Upper lobe of right lung (tissue), 1 donor: ENCODE measurements around the gene EYS. TPM values are rescaled to one million over a fixed set of nuclear protein-coding genes. Genes with fewer than 3 reads are reported as not detected.

ENCODE experiments used
- ATAC-seq: fragments of 200-7000 bp; cut with Tn5 transposase; one replicate; pipeline ENCODE4 v1.9.1; 2020; ENCODE audit warnings: mild to moderate bottlenecking, moderate library complexity
- DNase-seq: peaks from one replicate; pipeline ENCODE4 v3.0.0-alpha.2; 2020
- H3K27ac ChIP-seq: fragments of 200-600 bp; one replicate; pipeline ENCODE4 v1.8.0; 2022
- H3K27me3 ChIP-seq: fragments of 200-600 bp; one replicate; pipeline ENCODE4 v1.8.0; 2022; ENCODE audit warnings: mild to moderate bottlenecking
- H3K36me3 ChIP-seq: fragments of 200-600 bp; one replicate; pipeline ENCODE4 v1.8.0; 2022
- H3K4me1 ChIP-seq: fragments of 200-600 bp; one replicate; pipeline ENCODE4 v1.8.0; 2022
- H3K4me3 ChIP-seq: fragments of 200-600 bp; one replicate; pipeline ENCODE4 v1.8.0; 2022; ENCODE audit warnings: mild to moderate bottlenecking
- H3K9me3 ChIP-seq: fragments of 200-600 bp; one replicate; pipeline ENCODE4 v1.8.0; 2022
- intact Hi-C: fragments of 100-400 bp; cut with DNase I; formaldehyde crosslinking; loops from one replicate; pipeline ENCODE4 v1.11.0; 2022
- total RNA-seq: library from RNA; stranded (reverse); fragmentation: NEBNext Ultra II Directional; extraction: Animal tissue kit (Norgen Biotek cat#: 25700); gene quantifications from one replicate; pipeline ENCODE4 v1.2.1, GENCODE V29; 2021
- TF ChIP-seq, protein P1 (sequence below): fragments of 200-600 bp; IDR thresholded peaks from one replicate; pipeline ENCODE4 v1.8.0; 2022; ENCODE audit warnings: antibody characterized with exemption
- donor health status: DM: no; HTN: yes; CAD: no; lungs with severe emphysema.

Gene EYS
- total RNA-seq, 1 donor from 2014 or later, result not detected

GRCh38 chr6:64023693-64024092 lies 1683.3 kb downstream of the EYS start:
- TF ChIP-seq, protein P1, sequence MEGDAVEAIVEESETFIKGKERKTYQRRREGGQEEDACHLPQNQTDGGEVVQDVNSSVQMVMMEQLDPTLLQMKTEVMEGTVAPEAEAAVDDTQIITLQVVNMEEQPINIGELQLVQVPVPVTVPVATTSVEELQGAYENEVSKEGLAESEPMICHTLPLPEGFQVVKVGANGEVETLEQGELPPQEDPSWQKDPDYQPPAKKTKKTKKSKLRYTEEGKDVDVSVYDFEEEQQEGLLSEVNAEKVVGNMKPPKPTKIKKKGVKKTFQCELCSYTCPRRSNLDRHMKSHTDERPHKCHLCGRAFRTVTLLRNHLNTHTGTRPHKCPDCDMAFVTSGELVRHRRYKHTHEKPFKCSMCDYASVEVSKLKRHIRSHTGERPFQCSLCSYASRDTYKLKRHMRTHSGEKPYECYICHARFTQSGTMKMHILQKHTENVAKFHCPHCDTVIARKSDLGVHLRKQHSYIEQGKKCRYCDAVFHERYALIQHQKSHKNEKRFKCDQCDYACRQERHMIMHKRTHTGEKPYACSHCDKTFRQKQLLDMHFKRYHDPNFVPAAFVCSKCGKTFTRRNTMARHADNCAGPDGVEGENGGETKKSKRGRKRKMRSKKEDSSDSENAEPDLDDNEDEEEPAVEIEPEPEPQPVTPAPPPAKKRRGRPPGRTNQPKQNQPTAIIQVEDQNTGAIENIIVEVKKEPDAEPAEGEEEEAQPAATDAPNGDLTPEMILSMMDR, result no peak
- no peak for DNase-seq
- no peaks in the 10 kb centered on the region for H3K27me3 ChIP-seq
- no peak overlapping the region for H3K4me3 ChIP-seq
- ATAC-seq, result no peak
- no peaks in the 10 kb centered on the region for H3K36me3 ChIP-seq
- no peak overlapping the region for H3K27ac ChIP-seq
- no peaks in the 10 kb centered on the region for H3K4me1 ChIP-seq
- no peaks in the 10 kb centered on the region for H3K9me3 ChIP-seq
- intact Hi-C loops, result no loop called here

DNA sequence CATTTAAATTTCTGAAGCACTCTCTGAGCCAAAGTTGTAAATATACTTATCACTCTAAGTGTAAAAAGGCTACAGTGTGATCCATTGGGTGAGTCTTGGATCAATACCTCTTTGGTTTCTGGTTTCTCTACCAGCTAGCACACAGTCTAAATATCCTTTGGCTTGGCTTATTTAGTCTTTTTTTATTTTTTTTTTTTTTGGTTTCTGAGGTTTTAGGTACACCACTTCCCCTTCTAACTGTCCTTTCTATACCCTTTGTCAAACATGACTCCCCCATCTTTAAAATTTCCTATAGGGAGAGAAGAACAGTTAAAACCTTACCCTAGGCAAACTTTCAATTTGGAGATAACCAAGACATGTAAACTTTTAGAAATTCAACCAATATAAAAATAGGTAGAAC lies 1692.4 kb downstream of the EYS start:
- Histone ChIP-seq H3K4me1 (no peaks in the 10 kb centered on the region), H3K36me3 (no peaks in the 10 kb centered on the region), H3K4me3 (no peak overlapping the region), H3K27ac (no peak overlapping the region), H3K9me3 (no peaks in the 10 kb centered on the region), H3K27me3 (no peaks in the 10 kb centered on the region)
- TF ChIP-seq, protein P1, result no peak
- intact Hi-C loops, result no loop called here
- ATAC-seq, result no peak
- DNase-seq, result no peak

DNA sequence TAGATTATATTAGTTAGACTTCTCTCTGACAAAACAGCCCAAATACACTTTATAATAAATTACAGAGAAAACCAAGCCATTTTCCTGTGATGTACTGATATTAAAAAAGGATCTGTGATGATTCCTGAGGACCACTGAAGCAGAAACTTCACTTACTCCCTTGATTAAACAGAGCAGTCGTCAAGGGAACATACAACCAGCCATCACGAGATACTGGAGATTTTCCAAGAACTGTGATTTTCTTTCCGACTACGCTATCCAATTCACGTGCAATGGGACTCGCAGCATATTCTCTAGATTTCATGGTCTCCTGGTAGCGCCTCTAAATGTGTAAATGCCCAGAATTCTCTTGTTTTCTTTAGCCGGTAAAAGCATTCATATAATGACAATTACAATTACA lies 1694.0 kb downstream of the EYS start:
- Histone ChIP-seq H3K36me3 (no peaks in the 10 kb centered on the region), H3K4me1 (no peaks in the 10 kb centered on the region), H3K27ac (no peak overlapping the region), H3K4me3 (no peak overlapping the region), H3K27me3 (no peaks in the 10 kb centered on the region), H3K9me3 (no peaks in the 10 kb centered on the region)
- TF ChIP-seq, protein P1, result no peak
- intact Hi-C loops, result no loop called here
- ATAC-seq (no peak), DNase-seq (no peak)

- TF ChIP-seq, protein P1, result peak; percentile 49
- Histone ChIP-seq H3K9me3 (no peaks in the 10 kb centered on the region), H3K4me1 (no peaks in the 10 kb centered on the region), H3K36me3 (no peaks in the 10 kb centered on the region), H3K27me3 (no peaks in the 10 kb centered on the region), H3K4me3 (no peak overlapping the region), H3K27ac (no peak overlapping the region)
- no peak for DNase-seq
- peak; percentile 39 for ATAC-seq
- intact Hi-C loops, result no loop called here
These were observed 1694.5 kb downstream of the EYS start for GRCh38 chr6:64012351-64013001.

DNA sequence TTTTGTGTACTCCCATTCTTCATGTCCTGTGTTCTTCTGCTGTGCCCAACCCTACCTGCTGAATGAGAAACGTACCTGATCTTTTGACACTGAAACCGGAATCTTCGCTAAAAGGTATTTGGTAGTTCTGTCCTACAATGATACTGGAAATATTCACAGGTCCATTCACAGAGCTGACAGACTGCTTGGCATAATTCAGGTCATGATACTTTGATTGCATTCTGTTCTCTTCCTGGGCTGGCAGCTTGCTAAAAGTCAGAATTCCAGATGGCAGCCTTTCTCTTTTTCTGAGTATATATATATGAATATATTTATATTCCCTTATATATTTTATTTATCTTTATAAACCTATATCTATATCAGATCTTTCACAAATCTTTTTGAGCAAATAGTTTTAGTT lies 1696.4 kb downstream of the EYS start:
- H3K27ac ChIP-seq, result no peak overlapping the region
- no peaks in the 10 kb centered on the region for H3K27me3 ChIP-seq
- no peaks in the 10 kb centered on the region for H3K36me3 ChIP-seq
- H3K9me3 ChIP-seq, result no peaks in the 10 kb centered on the region
- intact Hi-C loops, result no loop called here
- H3K4me1 ChIP-seq, result no peaks in the 10 kb centered on the region
- H3K4me3 ChIP-seq, result no peak overlapping the region
- TF ChIP-seq, protein P1, result no peak
- ATAC-seq (no peak), DNase-seq (no peak)

DNA sequence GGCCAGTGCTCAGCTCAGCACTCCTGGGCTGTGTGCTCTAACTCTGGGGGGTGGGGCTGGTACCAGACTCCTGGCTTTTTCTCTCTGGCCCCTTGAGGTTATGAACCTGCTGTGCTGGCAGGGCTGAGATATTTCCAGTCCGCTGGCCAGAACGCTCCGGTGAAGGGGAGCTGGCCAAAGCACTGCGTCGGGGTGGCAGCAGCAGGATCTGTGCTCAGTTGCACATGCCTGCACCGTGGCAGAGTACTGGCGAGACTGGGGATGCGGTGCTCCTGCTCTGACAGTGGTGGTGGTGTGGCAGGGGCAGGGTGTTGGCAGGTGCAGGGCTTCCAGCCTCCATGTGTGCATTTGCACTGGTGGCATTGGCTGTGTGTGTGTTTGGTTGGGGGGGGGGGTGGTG lies 1697.0 kb downstream of the EYS start:
- no peak for ATAC-seq
- DNase-seq, result no peak
- Histone ChIP-seq H3K36me3 (no peaks in the 10 kb centered on the region), H3K27me3 (no peaks in the 10 kb centered on the region), H3K4me3 (no peak overlapping the region), H3K27ac (no peak overlapping the region), H3K4me1 (no peaks in the 10 kb centered on the region), H3K9me3 (no peaks in the 10 kb centered on the region)
- TF ChIP-seq, protein P1, result no peak
- intact Hi-C loops, result no loop called here
